C4-2B (cell line): ENCODE measurements around the gene TSPEAR.

ENCODE experiments used
- H3K27ac ChIP-seq: fragments of 450-650 bp; 2 replicates; pipeline ENCODE4 v1.5.1; 2017
- ZFX ChIP-seq: fragments of 450-650 bp; IDR thresholded peaks from 2 replicates; pipeline ENCODE4 v1.6.1; 2017
- TF ChIP-seq, protein P1 (sequence below): fragments of 450-650 bp; conservative IDR thresholded peaks from 2 replicates; pipeline ENCODE4 v1.5.1; 2017; ENCODE audit warnings: mild to moderate bottlenecking

Gene TSPEAR

DNA sequence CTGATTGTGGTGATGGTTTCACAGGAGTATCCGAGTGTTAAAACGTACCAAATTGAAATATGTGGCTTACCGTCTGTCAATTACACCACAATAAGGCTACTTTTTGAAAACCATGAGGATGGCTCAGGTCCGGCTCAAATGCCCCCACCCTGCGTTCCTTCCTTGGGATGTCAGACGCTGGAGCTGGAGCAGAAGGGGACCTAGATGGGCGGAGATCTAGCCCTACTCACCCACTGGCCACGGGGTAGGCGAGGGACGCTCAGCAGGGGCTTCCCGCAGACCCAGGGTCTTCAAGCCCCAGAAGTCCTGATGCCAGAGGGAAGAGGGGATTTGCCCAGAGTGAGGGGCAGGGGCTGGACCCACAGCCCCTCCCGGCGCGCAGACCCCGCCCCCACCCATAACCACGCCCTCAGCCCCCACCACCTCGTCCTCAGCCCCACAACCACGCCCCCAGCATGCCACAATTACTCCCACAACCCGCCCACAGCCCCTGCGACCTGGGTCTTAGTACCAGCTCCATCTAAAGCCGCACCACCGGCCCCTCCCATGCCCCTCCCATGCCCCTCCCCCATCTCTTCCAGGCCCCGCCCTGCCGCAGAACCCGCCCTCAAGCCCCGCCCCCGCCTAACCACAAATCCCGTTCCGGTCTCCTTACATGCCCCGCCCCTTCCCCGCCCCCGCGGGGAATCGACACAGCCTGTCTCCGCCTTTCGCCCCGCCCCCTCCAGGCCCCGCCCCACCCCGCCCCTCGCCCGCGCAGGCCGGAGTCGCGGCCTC, 256.4 kb downstream of the TSPEAR start, which contains the start of gene LRRC3:
LRRC3 (plus strand) TSS at position 764 of the 777 bp plus-strand sequence. CDS start 1,135 bp downstream, outside the sequence.
- TF ChIP-seq, protein P1, sequence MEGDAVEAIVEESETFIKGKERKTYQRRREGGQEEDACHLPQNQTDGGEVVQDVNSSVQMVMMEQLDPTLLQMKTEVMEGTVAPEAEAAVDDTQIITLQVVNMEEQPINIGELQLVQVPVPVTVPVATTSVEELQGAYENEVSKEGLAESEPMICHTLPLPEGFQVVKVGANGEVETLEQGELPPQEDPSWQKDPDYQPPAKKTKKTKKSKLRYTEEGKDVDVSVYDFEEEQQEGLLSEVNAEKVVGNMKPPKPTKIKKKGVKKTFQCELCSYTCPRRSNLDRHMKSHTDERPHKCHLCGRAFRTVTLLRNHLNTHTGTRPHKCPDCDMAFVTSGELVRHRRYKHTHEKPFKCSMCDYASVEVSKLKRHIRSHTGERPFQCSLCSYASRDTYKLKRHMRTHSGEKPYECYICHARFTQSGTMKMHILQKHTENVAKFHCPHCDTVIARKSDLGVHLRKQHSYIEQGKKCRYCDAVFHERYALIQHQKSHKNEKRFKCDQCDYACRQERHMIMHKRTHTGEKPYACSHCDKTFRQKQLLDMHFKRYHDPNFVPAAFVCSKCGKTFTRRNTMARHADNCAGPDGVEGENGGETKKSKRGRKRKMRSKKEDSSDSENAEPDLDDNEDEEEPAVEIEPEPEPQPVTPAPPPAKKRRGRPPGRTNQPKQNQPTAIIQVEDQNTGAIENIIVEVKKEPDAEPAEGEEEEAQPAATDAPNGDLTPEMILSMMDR, result no peak
- TF ChIP-seq ZFX, result no peak
- H3K27ac ChIP-seq, result peak within 1 kb of the TSS; percentile 53

DNA sequence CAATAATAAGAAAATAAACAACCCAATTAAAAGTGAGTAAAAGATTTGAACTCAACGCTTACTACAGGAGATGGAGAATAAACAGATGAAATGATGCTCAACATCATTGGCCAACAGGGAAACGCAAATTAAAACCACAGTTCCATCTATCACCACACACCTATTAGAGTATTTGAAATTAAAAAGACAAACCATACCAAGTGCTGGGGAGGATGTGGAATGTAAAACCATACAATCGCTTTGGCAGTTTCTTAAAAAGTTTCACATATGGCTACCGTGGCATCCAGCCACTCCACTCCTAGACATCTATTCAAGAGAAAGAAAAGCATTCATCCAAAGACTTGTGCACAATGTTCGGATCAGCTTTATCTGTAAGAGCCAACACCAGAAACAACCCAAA, 257.3 kb downstream of the TSPEAR start:
- no peak for TF ChIP-seq ZFX
- TF ChIP-seq, protein P1, result no peak
- H3K27ac ChIP-seq, result no peak overlapping the region

DNA sequence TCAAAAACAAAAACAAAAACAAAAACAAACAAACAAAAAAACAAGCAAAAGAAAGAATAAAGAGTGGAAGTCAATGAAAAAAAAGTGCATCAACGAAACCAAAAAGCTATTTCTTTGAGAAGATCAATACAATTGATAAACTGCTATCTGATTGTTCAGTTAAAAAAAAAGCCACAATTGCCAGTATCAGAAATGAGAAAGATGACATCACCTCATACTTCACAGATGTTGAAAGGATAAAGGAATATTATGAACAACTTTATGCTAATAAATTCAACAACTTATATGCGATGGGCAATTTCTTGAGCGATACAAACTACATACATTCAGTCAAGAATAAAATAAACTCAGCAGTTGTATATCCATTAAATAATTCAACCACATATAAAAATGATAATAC, 258.3 kb downstream of the TSPEAR start:
- TF ChIP-seq, protein P1, result no peak
- no peak for TF ChIP-seq ZFX
- H3K27ac ChIP-seq, result no peak overlapping the region

DNA sequence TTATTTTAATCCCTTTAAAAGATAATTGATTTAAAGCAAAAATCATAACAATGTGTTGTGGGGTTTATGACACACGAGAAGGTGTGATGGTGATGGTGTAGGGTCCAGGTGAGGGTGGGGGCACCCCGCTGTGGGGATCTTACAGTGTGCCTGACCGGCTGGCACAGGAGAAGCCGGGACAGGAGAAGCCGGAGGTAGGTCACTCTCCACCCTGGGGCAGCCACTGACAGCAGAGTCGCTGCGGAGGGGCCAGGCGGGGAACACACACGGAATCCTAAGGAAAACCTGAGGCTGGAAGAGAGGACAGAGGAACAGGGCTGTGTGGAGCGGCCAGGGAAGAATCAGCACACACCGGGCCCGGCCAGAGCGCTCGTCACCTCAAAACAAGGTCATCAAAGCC, 260.4 kb downstream of the TSPEAR start:
- TF ChIP-seq, protein P1, result no peak
- TF ChIP-seq ZFX, result no peak
- no peak overlapping the region for H3K27ac ChIP-seq

DNA sequence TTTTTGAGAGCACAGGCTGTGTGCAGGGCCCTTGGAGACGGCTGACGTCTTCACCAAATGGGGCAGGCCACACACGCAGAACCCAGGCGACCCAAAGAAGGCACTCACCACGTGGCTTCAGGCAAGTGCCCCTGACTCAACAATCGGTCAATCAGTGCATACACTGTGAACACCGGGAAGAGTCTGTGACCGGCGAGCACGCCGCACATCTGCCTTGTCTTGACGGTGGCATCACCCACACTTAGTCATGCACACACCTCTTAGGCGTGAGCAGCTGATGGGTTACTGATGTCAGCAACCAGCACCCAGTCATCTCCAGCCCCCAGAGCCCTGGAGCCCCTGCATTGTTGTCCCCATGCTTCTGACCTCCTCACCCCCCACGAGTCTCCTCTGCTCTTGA, 261.0 kb downstream of the TSPEAR start:
- no peak overlapping the region for H3K27ac ChIP-seq
- TF ChIP-seq ZFX, result no peak
- TF ChIP-seq, protein P1, result no peak

DNA sequence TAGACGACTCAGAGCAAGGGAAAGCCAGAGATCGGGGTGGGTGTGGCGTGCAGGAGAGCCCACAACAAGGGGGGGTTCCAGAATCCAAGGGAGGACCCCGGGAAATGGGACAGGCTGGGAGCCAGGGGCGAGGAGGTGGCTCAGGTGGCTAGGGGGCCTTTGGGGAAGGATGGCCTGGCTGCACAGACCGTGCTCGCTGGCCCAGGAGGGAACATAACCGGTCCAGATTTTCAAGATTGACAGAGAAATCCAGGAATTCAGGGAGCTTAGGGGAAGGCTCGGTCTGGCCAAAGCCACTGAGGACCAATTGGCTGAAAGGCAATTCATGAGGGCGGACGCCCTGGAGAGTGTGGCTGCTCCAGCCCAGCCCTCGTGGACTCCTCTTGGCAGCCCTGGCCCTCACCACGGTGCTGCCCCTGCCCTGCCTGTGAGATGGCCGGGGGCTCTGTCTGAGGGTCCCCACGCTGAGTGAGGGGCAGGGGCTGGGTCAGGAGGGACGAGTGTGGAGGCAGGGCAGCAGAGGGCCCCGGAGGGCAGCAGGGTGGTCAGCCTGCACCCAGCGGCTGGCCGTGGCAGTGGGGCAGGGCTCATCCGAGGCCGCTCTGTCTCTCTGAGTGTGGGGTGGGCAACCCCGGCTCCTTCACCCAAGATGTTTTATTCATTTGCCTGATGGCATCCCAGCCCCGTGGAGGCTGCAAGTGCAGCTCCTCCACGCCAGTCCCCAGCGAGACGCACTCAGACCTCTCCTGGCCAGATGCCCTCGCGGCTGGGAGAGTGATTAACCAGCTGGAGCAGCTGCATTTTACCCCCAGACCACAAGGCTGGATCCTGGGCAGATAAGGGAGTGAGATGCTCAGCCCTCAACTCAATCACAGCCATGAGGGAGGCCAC, 261.7 kb downstream of the TSPEAR start:
- TF ChIP-seq, protein P1, result no peak
- TF ChIP-seq ZFX, result no peak
- no peak overlapping the region for H3K27ac ChIP-seq

DNA sequence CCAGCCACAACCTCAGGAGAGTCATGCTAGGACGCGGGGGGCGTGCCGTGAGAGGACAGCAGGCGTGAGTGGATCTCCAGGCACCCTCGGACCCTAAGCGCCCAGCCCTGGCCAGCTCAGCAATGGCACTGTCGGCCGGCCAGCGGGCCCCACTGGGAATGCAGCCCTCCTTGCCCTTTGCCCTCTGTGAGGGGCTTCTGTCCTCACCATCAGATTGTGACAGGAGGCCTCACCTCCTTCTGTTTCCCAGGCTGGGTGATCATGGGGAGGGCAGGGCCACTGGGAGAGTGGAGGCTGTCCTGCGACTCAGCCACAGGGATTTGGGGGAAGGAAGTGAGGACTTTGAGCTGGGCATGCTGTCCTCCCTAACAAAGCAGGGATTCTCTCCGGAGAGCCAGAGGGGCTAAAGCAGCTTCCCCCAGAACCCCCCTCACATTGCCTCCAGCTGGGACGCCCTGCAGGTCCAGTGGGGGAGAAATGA, 262.7 kb downstream of the TSPEAR start:
- no peak overlapping the region for H3K27ac ChIP-seq
- TF ChIP-seq, protein P1, result no peak
- no peak for TF ChIP-seq ZFX
